Natural killer cell (primary cell): ENCODE measurements around the gene SLC38A1. TPM values are rescaled to one million over a fixed set of nuclear protein-coding genes. Genes with fewer than 3 reads are reported as not detected.
"Not testable (repeated sequence)": the region's sequence is repeated elsewhere in the genome, so short reads cannot be mapped to it uniquely, and the experiment has no call there.

Experiments used
- ATAC-seq, 3 donors: fragments of 150-1000 bp in 2 of 3; fragments of 200-7000 bp in 1 of 3; cut with Tn5 transposase; 1 replicate in 1 of 3; 2 replicates in 2 of 3; pipeline ENCODE4 v1.10.0; 2021; ENCODE audit warnings: mild to moderate bottlenecking in 2 of 3, moderate library complexity in 2 of 3
- DNase-seq, 2 donors: peaks; one replicate each; pipeline versions ENCODE4 v3.0.0 to v3.0.0-alpha.2; 2013 to 2021; ENCODE audit warnings: mixed read lengths in 1 of 2
- H3K27ac ChIP-seq: one replicate; pipeline ENCODE4 v1.5.1; 2013; ENCODE audit warnings: mild to moderate bottlenecking, low read length
- H3K27me3 ChIP-seq: one replicate; pipeline ENCODE4 v1.6.1; 2013; ENCODE audit warnings: low read length; ENCODE audit not compliant: control insufficient read depth, insufficient read depth
- H3K36me3 ChIP-seq: one replicate; pipeline ENCODE4 v1.6.1; 2013; ENCODE audit warnings: low read length; ENCODE audit not compliant: control insufficient read depth, insufficient read depth
- H3K4me1 ChIP-seq: one replicate; pipeline ENCODE4 v1.6.1; 2013; ENCODE audit warnings: low read length; ENCODE audit not compliant: control insufficient read depth, insufficient read depth
- H3K4me3 ChIP-seq: one replicate; pipeline ENCODE4 v1.5.1; 2013; ENCODE audit warnings: low read length
- H3K9me3 ChIP-seq: one replicate; pipeline ENCODE4 v1.6.1; 2013; ENCODE audit warnings: low read length; ENCODE audit not compliant: control insufficient read depth, insufficient read depth
- H3K27ac Mint-ChIP-seq, 2 donors: one replicate each; pipeline ENCODE4 v1.8.0; 2022; ENCODE audit warnings: mild to moderate bottlenecking in 2 of 2, mixed read lengths in 2 of 2, moderate library complexity in 1 of 2
- H3K27me3 Mint-ChIP-seq, 2 donors: one replicate each; pipeline ENCODE4 v1.8.0; 2022; ENCODE audit warnings: low read depth in 2 of 2, mixed read lengths in 2 of 2
- H3K36me3 Mint-ChIP-seq: one replicate; pipeline ENCODE4 v1.8.0; 2022; ENCODE audit warnings: mixed read lengths
- H3K4me1 Mint-ChIP-seq, 2 donors: one replicate each; pipeline ENCODE4 v1.8.0; 2022; ENCODE audit warnings: mixed read lengths in 2 of 2
- H3K4me3 Mint-ChIP-seq: one replicate; pipeline ENCODE4 v1.8.0; 2022; ENCODE audit warnings: mild to moderate bottlenecking, moderate library complexity, mixed read lengths
- H3K9me3 Mint-ChIP-seq, 2 donors: one replicate each; pipeline ENCODE4 v1.8.0; 2022; ENCODE audit warnings: mixed read lengths in 2 of 2
- WGBS: methylation state at CpG from one replicate; pipeline ENCODE4 v1.1.7; 2013; ENCODE audit warnings: missing lambda C conversion rate; ENCODE audit not compliant: insufficient coverage; 5-methylcytosine and 5-hydroxymethylcytosine counted together
- intact Hi-C: fragments of 100-400 bp; cut with micrococcal nuclease; formaldehyde crosslinking; loops from one replicate; pipeline ENCODE4 v1.14.2; 2022
- total RNA-seq, 4 donors: library from RNA; stranded (reverse); fragments of 120-200 nt in 1 of 4; gene quantifications; one replicate each; pipeline versions ENCODE4 v1.2.3 to v1.2.4, GENCODE V29; 2013 to 2022
- TF ChIP-seq, protein P1 (sequence below): fragments of 200-600 bp; IDR thresholded peaks from one replicate; pipeline ENCODE4 v1.8.0; 2022; ENCODE audit warnings: antibody characterized with exemption

The SLC38A1 gene
- total RNA-seq, 3 donors from 2014 or later (not counting 1 experiment from before 2014, with no cell fraction given) = 295 to 385 (median 354) TPM

DNA sequence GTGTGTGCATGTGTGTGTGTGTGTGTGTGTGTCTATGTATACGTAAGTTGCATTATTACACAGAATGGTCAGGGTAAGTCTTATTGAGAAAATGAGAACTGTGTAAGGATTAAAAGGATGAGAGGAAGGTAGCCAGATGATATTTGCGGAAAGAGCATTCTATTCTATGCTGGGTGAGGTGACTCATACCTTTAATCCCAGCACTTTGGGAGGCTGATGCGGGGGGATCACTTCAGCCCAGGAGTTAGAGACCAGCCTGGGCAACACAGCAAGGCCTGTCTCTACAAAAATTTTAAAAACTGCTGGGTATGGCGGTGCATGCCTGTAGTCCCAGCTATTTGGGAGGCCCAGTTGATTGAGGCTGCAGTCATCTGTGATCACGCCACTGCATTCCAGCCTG is 103.7 kb downstream of the SLC38A1 start:
- ATAC-seq (no peak), DNase-seq (no peak)
- Mint-ChIP-seq H3K4me1 (no peaks in the 10 kb centered on the region), H3K27ac (no peak overlapping the region), H3K36me3 (no peaks in the 10 kb centered on the region), H3K4me3 (no peak overlapping the region), H3K9me3 (no peaks in the 10 kb centered on the region), H3K27me3 (peaks cover 0 to 3% of the 10 kb centered on the region in 2 donors)
- intact Hi-C loops = no loop called here
- Histone ChIP-seq H3K36me3 (no peaks in the 10 kb centered on the region), H3K4me1 (no peaks in the 10 kb centered on the region), H3K27me3 (no peaks in the 10 kb centered on the region), H3K4me3 (no peak overlapping the region), H3K9me3 (no peaks in the 10 kb centered on the region), H3K27ac (no peak overlapping the region)
- WGBS = 99% methylated on average over 5 of the region's 5 CpGs
- TF ChIP-seq, protein P1, sequence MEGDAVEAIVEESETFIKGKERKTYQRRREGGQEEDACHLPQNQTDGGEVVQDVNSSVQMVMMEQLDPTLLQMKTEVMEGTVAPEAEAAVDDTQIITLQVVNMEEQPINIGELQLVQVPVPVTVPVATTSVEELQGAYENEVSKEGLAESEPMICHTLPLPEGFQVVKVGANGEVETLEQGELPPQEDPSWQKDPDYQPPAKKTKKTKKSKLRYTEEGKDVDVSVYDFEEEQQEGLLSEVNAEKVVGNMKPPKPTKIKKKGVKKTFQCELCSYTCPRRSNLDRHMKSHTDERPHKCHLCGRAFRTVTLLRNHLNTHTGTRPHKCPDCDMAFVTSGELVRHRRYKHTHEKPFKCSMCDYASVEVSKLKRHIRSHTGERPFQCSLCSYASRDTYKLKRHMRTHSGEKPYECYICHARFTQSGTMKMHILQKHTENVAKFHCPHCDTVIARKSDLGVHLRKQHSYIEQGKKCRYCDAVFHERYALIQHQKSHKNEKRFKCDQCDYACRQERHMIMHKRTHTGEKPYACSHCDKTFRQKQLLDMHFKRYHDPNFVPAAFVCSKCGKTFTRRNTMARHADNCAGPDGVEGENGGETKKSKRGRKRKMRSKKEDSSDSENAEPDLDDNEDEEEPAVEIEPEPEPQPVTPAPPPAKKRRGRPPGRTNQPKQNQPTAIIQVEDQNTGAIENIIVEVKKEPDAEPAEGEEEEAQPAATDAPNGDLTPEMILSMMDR = no peak

DNA sequence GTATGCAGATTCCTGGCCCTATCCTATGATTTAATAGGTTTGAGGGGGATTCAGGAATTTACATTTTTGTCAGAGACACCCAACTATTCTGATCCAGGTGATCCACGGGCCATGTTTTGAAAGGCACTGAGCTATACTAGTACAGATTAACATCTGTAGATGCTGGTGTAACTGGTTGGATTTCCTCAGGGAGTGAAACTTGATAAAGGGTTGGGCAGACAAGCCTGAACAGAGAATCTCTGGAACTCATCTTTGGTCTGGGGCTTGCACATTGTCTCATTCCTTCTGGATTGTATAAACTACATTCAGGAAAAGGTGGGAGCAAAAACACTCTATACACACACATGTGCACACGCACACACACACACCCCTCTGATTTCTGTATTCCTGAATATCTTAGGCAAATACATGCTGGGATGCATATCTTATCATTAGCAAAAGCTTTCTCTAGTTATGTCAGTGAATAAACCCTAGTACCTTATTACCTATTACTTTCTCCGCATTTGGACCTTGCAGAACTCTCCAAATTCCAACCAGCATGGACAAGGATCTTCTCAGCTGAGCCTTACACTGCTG is 104.6 kb downstream of the SLC38A1 start:
- intact Hi-C loops = no loop called here
- no peak overlapping the region for H3K27ac Mint-ChIP-seq
- H3K36me3 Mint-ChIP-seq = no peaks in the 10 kb centered on the region

DNA sequence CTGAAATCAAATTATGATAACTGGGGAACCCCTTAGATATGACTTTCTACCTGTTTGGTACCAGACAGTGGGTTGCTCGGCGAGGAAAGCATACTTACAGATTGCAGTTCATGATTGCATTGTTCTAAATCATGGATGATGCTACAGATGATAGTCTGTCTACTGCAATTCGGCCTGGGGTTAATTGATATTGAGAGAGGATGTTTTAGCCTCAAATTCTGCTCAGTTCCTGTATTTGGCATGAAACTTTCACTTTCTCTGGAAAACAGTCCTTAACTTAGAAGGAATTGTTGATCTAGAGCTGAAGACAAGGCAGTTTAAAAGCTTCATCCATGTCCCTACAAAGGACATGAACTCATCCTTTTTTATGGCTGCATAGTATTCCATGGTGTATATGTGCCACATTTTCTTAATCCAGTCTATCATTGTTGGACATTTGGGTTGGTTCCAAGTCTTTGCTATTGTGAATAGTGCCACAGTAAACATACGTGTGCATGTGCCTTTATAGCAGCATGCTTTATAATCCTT is 106.2 kb downstream of the SLC38A1 start:
- DNase-seq, H3K4me1 Mint-ChIP-seq, H3K27me3 ChIP-seq, H3K4me3 ChIP-seq, H3K36me3 Mint-ChIP-seq, H3K36me3 ChIP-seq, intact Hi-C loops, H3K9me3 ChIP-seq, H3K4me3 Mint-ChIP-seq, ATAC-seq, H3K27me3 Mint-ChIP-seq, H3K4me1 ChIP-seq, H3K9me3 Mint-ChIP-seq, H3K27ac Mint-ChIP-seq, H3K27ac ChIP-seq: not testable (repeated sequence)
- 90% methylated on average over 3 of the region's 4 CpGs for WGBS

More for the DNA sequence above, 104.6 kb downstream of the SLC38A1 start:
- no peak overlapping the region for H3K4me3 Mint-ChIP-seq
- Histone ChIP-seq H3K27me3 (no peaks in the 10 kb centered on the region), H3K4me1 (no peaks in the 10 kb centered on the region), H3K4me3 (no peak overlapping the region), H3K27ac (no peak overlapping the region), H3K36me3 (no peaks in the 10 kb centered on the region), H3K9me3 (no peaks in the 10 kb centered on the region)
- TF ChIP-seq, protein P1 = no peak
- H3K27me3 Mint-ChIP-seq = peaks cover 0 to 1% of the 10 kb centered on the region in 2 donors
- ATAC-seq (no peak), DNase-seq (no peak)
- WGBS = 64% methylated on average over 3 of the region's 3 CpGs
- H3K9me3 Mint-ChIP-seq = no peaks in the 10 kb centered on the region
- H3K4me1 Mint-ChIP-seq = no peaks in the 10 kb centered on the region

DNA sequence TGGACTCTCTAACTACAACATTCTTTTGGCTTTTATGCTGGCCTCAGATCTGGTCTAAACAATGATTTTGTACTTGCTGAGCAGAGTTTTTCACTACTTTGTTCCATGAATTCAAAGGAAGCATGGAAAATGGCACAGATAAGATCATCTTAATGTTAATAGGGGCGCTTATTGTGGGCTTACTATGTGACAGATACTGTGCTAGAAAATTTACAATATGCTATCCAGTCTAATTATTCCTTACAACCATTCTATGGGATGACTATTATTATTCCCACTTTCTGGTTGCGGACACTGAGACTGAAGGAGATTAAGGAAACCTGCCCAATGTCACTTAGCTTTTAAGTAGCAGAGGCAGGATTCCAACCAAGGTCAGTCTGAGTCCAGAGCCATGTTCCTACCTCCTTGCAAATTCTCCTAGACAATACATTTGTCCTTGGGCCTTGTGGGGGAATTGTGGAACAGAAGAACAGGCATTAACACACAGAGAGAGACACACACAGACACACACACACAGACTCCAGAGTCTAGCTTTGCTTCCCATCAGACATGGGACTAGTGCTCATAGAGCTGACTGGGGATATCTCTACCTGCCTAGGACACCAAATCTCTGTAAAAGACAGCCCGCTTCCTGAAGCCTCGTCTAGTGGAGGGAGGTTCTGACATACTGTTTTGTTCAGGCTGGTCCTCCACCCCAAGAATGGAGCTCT is 107.7 kb downstream of the SLC38A1 start:
- Mint-ChIP-seq H3K27me3 (peaks cover 3 to 7% of the 10 kb centered on the region in 2 donors), H3K9me3 (no peaks in the 10 kb centered on the region), H3K27ac (no peak overlapping the region), H3K4me1 (no peaks in the 10 kb centered on the region), H3K4me3 (no peak overlapping the region), H3K36me3 (peaks cover 7% of the 10 kb centered on the region)
- Histone ChIP-seq H3K4me3 (no peak overlapping the region), H3K27ac (no peak overlapping the region), H3K27me3 (no peaks in the 10 kb centered on the region), H3K36me3 (no peaks in the 10 kb centered on the region), H3K9me3 (no peaks in the 10 kb centered on the region), H3K4me1 (no peaks in the 10 kb centered on the region)
- TF ChIP-seq, protein P1 = no peak
- DNase-seq = no peak
- 100% methylated on average over 1 of the region's 4 CpGs for WGBS
- no peak for ATAC-seq
- intact Hi-C loops = no loop called here
